ENCODE data around the gene ISLR2.
"Not testable (repeated sequence)": the region's sequence is repeated elsewhere in the genome, so short reads cannot be mapped to it uniquely, and the experiment has no call there.

The ISLR2 gene, protein sequence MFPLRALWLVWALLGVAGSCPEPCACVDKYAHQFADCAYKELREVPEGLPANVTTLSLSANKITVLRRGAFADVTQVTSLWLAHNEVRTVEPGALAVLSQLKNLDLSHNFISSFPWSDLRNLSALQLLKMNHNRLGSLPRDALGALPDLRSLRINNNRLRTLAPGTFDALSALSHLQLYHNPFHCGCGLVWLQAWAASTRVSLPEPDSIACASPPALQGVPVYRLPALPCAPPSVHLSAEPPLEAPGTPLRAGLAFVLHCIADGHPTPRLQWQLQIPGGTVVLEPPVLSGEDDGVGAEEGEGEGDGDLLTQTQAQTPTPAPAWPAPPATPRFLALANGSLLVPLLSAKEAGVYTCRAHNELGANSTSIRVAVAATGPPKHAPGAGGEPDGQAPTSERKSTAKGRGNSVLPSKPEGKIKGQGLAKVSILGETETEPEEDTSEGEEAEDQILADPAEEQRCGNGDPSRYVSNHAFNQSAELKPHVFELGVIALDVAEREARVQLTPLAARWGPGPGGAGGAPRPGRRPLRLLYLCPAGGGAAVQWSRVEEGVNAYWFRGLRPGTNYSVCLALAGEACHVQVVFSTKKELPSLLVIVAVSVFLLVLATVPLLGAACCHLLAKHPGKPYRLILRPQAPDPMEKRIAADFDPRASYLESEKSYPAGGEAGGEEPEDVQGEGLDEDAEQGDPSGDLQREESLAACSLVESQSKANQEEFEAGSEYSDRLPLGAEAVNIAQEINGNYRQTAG

DNA sequence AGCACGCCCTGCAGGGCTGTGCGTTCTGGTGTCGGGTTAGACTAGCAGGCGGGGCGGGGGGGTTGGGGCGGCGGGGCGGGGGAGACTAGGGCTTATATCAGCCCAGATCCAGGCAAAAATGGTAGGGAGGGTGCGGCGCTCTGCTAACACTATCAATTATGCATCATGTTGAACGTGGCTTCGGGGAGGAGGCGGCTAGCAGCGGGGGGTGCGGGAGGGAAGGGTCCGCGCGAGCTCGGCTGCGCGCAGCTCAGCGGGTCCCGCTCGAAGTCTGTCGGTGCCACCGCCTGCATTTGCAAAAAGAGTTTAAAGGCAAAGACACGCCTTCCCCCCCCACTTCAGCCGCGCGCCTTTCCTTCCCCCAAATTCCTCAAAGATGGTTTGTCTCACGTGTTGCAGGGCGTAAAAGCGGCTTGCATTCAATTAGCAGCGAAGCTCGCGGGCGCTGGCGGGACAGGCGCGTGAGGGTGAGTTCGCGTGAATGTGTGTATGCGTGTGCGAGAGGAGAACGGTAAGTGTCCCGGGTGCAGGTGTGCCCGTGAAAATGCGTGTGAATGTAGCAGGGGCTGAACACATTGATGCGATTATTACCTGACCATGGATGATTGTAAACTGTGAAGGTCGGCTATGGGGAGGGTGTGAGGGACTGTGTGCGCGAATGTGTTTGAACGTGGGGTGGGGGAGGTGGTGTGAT, at the start of gene ISLR2:
TSS of gene ISLR2 (plus strand) at position 432 of the 694 bp plus-strand sequence. CDS start 2,169 bp downstream, outside the sequence.
- no peak for DNase-seq (ENCODE audit: extremely low read depth, low read depth)
- TF ChIP-seq, protein P1, sequence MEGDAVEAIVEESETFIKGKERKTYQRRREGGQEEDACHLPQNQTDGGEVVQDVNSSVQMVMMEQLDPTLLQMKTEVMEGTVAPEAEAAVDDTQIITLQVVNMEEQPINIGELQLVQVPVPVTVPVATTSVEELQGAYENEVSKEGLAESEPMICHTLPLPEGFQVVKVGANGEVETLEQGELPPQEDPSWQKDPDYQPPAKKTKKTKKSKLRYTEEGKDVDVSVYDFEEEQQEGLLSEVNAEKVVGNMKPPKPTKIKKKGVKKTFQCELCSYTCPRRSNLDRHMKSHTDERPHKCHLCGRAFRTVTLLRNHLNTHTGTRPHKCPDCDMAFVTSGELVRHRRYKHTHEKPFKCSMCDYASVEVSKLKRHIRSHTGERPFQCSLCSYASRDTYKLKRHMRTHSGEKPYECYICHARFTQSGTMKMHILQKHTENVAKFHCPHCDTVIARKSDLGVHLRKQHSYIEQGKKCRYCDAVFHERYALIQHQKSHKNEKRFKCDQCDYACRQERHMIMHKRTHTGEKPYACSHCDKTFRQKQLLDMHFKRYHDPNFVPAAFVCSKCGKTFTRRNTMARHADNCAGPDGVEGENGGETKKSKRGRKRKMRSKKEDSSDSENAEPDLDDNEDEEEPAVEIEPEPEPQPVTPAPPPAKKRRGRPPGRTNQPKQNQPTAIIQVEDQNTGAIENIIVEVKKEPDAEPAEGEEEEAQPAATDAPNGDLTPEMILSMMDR (IDR thresholded peaks at IDR 0.05; ENCODE audit: low read depth, low read length) = no peak

DNA sequence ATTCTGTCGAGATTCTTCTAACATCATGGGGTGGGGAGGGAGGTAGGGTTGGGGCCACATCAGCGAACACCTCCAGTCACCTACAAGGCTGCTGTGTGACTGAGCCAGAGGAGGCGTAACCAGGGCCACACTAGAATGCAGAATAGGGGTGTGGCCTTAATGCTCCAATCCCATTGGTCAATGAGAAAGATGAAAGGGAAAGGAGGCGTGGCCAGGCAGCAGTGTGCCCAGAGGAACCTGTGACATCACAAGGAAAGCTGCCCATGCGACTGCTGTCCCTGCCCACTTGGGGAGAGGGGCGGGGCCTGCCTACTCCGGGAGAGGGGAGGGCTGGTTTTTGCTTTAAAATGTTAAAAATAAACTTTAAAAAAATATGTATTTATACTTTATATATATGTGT, 47.9 kb upstream of the ISLR2 start, which contains the start of gene GOLGA6A:
TSS of gene GOLGA6A (minus strand) at position 101 of the 400 bp plus-strand sequence. CDS start at position 60, 41 bp downstream.
- not testable (repeated sequence) for DNase-seq (ENCODE audit: extremely low read depth, low read depth)

DNA sequence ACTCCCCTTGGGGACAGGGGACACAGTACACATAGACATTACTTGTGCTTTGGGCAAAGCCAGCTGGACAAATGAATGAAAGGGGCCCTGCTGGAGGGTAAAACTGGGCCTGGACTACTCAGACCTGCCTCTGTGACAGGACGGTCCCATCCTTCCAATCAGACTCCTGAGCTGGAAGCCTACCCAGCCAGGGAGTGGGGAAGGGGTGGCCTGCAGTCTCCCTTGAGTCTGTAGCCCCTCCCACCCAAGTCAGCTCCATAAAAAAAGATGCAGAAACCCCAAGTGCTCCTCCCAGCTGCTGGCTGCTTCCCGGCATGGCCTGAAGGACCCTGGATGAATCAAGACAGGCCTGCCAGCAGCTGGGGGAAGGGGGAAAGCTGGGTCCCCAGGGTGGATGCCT, 35.8 kb upstream of the ISLR2 start:
- not testable (repeated sequence) for DNase-seq (ENCODE audit: extremely low read depth, low read depth)

DNA sequence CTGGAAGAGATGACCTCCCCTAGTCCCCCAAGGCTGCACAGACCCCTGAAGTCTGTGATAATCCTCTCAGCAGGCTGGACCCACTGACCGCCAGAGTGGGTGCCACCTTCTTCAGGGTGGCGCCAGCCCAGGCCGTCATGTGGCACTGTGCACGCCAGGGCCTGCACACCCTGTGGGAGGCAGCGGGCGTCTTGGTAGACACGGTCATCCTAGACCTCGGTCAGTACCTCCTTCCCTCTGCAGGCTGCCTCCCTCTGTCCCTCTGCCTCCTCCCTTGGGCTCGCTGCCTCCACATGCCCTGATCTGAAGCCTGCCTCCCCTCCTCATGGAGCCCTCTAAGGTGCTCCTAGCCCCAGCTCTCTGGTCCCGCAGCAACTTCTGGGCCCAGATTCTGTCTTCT, 34.8 kb upstream of the ISLR2 start:
- DNase-seq (ENCODE audit: extremely low read depth, low read depth) = not testable (repeated sequence)

DNA sequence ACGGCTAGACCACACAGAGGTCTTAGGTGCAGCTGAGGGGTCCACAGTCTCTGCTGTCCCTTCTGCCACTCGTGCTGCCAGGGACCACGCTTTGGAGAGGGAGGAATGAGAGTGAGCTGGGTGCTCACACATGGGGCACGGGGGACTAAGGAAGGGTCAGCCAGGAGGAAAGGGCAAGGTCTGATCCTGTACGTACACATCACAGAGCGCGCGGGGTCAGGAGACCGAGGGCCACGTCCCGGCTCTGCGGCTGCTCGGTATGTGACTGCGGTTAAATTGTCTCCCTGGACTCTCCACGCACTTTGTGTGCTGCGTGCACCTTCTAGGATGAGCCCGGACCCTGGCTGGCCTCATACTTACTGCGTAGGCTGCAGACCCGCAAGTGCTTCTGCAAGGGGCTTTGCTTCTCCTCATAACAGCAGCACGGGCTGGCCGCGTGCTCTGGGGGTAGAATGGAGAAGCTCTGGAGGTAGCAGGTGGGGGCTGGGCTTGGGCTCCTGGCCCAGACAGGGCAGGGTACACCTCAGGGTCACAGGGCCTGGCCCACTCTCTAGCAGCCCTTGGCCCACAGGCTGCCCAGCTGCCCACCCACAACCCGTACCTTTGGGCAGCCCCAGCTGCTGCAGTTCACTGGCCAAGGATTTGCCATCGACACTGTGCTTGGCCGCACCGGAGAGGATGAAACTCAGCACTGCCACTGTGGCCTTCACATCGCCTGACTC, 33.5 kb upstream of the ISLR2 start:
- not testable (repeated sequence) for DNase-seq (ENCODE audit: extremely low read depth, low read depth)

DNA sequence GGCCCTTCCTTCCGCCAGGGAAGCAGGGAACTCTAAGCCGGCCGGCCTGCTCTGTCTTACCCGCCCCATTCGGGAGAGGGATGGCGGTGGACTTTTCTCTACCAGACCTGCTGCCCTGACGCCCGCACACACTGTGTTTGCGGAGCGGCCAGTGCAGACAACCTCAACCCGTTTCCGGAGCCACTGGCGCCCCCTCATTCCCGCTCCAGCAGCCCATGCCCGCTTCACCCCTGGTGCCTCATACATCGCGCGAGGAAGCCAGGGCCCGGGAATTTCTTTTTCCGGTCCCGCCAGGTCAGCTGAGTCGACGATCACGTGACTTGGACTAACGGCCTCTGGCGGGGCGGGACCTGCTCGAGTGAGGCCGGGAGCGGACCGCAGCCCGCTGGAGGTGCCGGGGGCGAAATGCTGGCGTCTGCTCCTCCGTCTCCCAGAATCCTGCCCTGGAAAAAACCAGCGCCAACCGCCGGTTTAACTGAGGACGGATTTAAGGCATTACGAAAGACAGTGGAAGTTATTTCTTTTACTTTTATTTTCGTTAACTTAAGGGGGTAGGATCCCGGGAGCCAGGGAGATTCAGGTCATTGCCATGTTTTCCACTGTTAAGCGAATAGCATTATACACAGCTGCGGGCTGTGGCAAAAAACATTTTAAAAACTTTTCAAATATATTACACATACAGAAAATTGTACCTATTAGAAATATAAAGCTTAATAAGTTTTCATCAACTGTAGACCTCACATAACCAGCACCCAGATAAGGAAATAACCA, 30.2 kb upstream of the ISLR2 start:
- peak; percentile 81 for DNase-seq (ENCODE audit: extremely low read depth, low read depth)

DNA sequence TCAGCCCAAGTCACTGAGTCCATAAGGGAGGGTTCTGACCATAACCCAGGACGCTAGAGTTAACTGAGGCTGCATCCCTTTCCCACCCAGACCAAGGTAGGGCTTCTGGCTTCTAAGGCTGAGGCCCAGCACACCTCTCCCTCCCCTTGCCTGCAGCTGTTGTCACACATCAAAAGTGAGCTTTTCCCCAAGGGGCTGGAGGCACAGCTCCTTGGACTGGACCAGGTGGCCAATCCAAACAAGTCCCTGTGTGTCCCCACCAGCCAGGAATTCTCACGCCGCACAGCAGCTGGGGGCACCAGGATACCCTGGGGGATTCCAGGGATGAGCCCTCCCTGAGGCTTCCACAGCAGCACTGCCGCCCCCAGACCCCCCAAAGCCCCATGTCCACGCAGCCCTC, 22.3 kb upstream of the ISLR2 start:
- no peak for DNase-seq (ENCODE audit: extremely low read depth, low read depth)
- TF ChIP-seq, protein P1 (IDR thresholded peaks at IDR 0.05; ENCODE audit: low read depth, low read length) = no peak

DNA sequence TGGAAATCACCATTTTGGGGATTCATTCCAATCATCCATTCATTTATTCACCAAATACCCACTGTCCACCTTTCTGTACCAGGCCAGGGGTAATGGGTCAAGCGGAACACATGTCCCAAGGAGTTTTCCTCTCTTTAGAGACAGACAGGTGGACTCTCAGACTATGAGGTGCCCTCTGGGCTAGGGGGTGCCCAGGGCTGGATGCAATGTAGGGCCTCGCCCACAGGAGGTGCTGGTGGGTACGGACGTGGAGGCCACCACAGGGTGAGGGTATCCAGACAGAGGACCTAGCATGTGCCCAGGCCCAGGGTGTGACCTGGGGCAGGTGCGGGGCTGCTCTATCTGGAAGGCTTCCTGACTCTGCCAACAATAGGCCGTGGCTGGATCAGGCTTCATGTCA, 21.8 kb upstream of the ISLR2 start:
- not testable (repeated sequence) for DNase-seq (ENCODE audit: extremely low read depth, low read depth)

DNA sequence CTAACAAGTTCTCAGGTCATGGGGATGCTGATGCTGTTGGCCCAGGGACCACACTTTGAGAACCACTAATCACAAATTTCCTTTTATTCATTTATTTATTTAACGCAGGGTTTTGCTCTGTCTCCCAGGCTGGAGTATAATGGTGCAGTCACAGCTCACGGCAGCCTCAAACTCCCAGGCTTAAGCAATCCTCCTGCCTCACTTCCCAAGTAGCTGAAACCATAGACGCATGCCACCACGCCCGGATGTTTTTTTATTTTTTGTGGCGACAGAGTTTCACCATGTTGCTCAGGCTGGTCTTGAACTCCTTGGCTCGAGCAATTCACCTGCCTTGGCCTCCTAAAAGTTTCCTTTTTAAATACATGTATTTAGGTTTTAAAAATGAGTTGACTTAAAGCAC, 20.7 kb upstream of the ISLR2 start:
- DNase-seq (ENCODE audit: extremely low read depth, low read depth) = no peak
- TF ChIP-seq, protein P1 (IDR thresholded peaks at IDR 0.05; ENCODE audit: low read depth, low read length) = no peak

DNA sequence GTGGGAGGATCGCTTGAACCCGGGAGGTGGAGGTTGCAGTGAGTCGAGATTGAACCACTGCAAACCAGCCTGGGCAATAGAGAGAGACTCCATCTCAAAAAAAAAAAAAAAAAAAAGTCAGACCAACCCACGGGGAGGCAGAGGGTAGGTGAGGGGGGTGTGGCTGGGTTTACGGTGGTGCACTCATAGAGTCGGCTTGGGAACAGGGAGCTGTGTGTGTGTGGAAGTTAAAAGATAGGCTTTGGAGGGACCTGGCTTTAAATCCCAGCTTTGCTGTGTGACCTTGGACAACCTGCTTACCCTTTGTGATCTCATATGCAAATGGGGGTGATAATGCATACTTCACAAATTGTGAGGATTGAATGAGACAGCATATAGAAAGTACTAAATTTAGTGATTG, 10.0 kb upstream of the ISLR2 start:
- DNase-seq (ENCODE audit: extremely low read depth, low read depth) = no peak
- TF ChIP-seq, protein P1 (IDR thresholded peaks at IDR 0.05; ENCODE audit: low read depth, low read length) = no peak
